ENCODE measurements around the gene ADCY5. TPM values are rescaled to one million over a fixed set of nuclear protein-coding genes. Genes with fewer than 3 reads are reported as not detected.
A peak's percentile ranks its signal among the peaks of the same experiment; 100 is the strongest.

ADCY5 gene
- polyA plus RNA-seq, 6 donors from 2014 or later: 0.04 to 0.09 TPM; not detected in 4

- H3K9me3 Mint-ChIP-seq: no peaks in the 10 kb centered on the region
- DNase-seq: peak; percentile 53
- peak; percentile 62 to 68 for ATAC-seq (ENCODE audit: low read depth in 2 of 2)
- H3K36me3 Mint-ChIP-seq: no peaks in the 10 kb centered on the region
- H3K27ac Mint-ChIP-seq: peak overlapping the region in 1 of 6 donors; percentile 51
- H3K27me3 Mint-ChIP-seq: peaks cover 0 to 15% (median 0%) of the 10 kb centered on the region in 3 donors
- H3K4me3 Mint-ChIP-seq: no peak overlapping the region
- peaks cover 0 to 5% (median 2%) of the 10 kb centered on the region in 3 donors for H3K4me1 Mint-ChIP-seq
Observed at GRCh38 chr3:123328851-123329635, 119.8 kb downstream of the ADCY5 start.

- Mint-ChIP-seq H3K36me3 (no peaks in the 10 kb centered on the region), H3K4me3 (no peak overlapping the region), H3K27ac (peak overlapping the region in 3 of 6 donors; percentile 51 to 79 (median 64)), H3K4me1 (peaks cover 0 to 5% (median 2%) of the 10 kb centered on the region in 3 donors), H3K9me3 (no peaks in the 10 kb centered on the region), H3K27me3 (peaks cover 0 to 23% (median under 1%) of the 10 kb centered on the region in 3 donors)
- no peak for ATAC-seq (ENCODE audit: low read depth in 2 of 2)
- DNase-seq: no peak
Observed at GRCh38 chr3:123327956-123328850, 120.7 kb downstream of the ADCY5 start.

- Mint-ChIP-seq H3K4me1 (peaks cover 0 to 5% (median 2%) of the 10 kb centered on the region in 3 donors), H3K36me3 (no peaks in the 10 kb centered on the region), H3K27ac (no peak overlapping the region), H3K9me3 (no peaks in the 10 kb centered on the region), H3K4me3 (no peak overlapping the region), H3K27me3 (peaks cover 0 to 29% (median 4%) of the 10 kb centered on the region in 3 donors)
- ATAC-seq (ENCODE audit: low read depth in 2 of 2): no peak
- no peak for DNase-seq
Observed at GRCh38 chr3:123327480-123327879, 121.4 kb downstream of the ADCY5 start.

GRCh38 chr3:123326531-123326930 is 122.4 kb downstream of the ADCY5 start:
- ATAC-seq (ENCODE audit: low read depth in 2 of 2) (no peak), DNase-seq (no peak)
- Mint-ChIP-seq H3K36me3 (no peaks in the 10 kb centered on the region), H3K4me3 (no peak overlapping the region), H3K4me1 (peaks cover 0 to 5% (median 2%) of the 10 kb centered on the region in 3 donors), H3K27ac (peak overlapping the region in 1 of 6 donors; percentile 62), H3K9me3 (no peaks in the 10 kb centered on the region), H3K27me3 (peaks cover 0 to 29% (median 4%) of the 10 kb centered on the region in 3 donors)

GRCh38 chr3:123325766-123326256 is 123.1 kb downstream of the ADCY5 start:
- Mint-ChIP-seq H3K4me3 (no peak overlapping the region), H3K4me1 (peaks cover 0 to 5% (median 2%) of the 10 kb centered on the region in 3 donors), H3K36me3 (no peaks in the 10 kb centered on the region), H3K27ac (no peak overlapping the region), H3K9me3 (no peaks in the 10 kb centered on the region), H3K27me3 (peaks cover 4 to 34% (median 6%) of the 10 kb centered on the region in 3 donors)
- ATAC-seq (ENCODE audit: low read depth in 2 of 2) (no peak), DNase-seq (no peak)

GRCh38 chr3:123324880-123325765 is 123.8 kb downstream of the ADCY5 start:
- Mint-ChIP-seq H3K9me3 (no peaks in the 10 kb centered on the region), H3K27me3 (peaks cover 4 to 41% (median 13%) of the 10 kb centered on the region in 3 donors), H3K27ac (no peak overlapping the region), H3K36me3 (no peaks in the 10 kb centered on the region), H3K4me1 (peaks cover 0 to 5% (median 2%) of the 10 kb centered on the region in 3 donors), H3K4me3 (no peak overlapping the region)
- no peak for DNase-seq
- ATAC-seq (ENCODE audit: low read depth in 2 of 2): no peak

GRCh38 chr3:123323781-123324180 is 125.1 kb downstream of the ADCY5 start:
- Mint-ChIP-seq H3K4me3 (no peak overlapping the region), H3K9me3 (no peaks in the 10 kb centered on the region), H3K36me3 (no peaks in the 10 kb centered on the region), H3K27me3 (peaks cover 5 to 45% (median 20%) of the 10 kb centered on the region in 3 donors), H3K4me1 (peaks cover 0 to 3% (median 0%) of the 10 kb centered on the region in 3 donors), H3K27ac (peak overlapping the region in 1 of 6 donors; percentile 42)
- DNase-seq: no peak
- no peak for ATAC-seq (ENCODE audit: low read depth in 2 of 2)

GRCh38 chr3:123322866-123323265 is 126.0 kb downstream of the ADCY5 start:
- Mint-ChIP-seq H3K27me3 (peaks cover 7 to 36% (median 23%) of the 10 kb centered on the region in 3 donors), H3K36me3 (no peaks in the 10 kb centered on the region), H3K4me3 (no peak overlapping the region), H3K4me1 (no peaks in the 10 kb centered on the region), H3K27ac (peak overlapping the region in 1 of 6 donors; percentile 34), H3K9me3 (no peaks in the 10 kb centered on the region)
- ATAC-seq (ENCODE audit: low read depth in 2 of 2) (no peak), DNase-seq (no peak)

- H3K4me1 Mint-ChIP-seq: no peaks in the 10 kb centered on the region
- peaks cover 7 to 34% (median 31%) of the 10 kb centered on the region in 3 donors for H3K27me3 Mint-ChIP-seq
- ATAC-seq (ENCODE audit: low read depth in 2 of 2) (no peak), DNase-seq (no peak)
- H3K4me3 Mint-ChIP-seq: no peak overlapping the region
- no peak overlapping the region for H3K27ac Mint-ChIP-seq
- no peaks in the 10 kb centered on the region for H3K36me3 Mint-ChIP-seq
- no peaks in the 10 kb centered on the region for H3K9me3 Mint-ChIP-seq
Observed at GRCh38 chr3:123321806-123322205, 127.1 kb downstream of the ADCY5 start.

GRCh38 chr3:123320221-123320620 is 128.7 kb downstream of the ADCY5 start:
- Mint-ChIP-seq H3K9me3 (no peaks in the 10 kb centered on the region), H3K4me1 (no peaks in the 10 kb centered on the region), H3K4me3 (no peak overlapping the region), H3K27ac (no peak overlapping the region), H3K27me3 (peaks cover 11 to 44% (median 41%) of the 10 kb centered on the region in 3 donors), H3K36me3 (no peaks in the 10 kb centered on the region)
- ATAC-seq (ENCODE audit: low read depth in 2 of 2): no peak
- DNase-seq: no peak

- H3K27me3 Mint-ChIP-seq: peaks cover 11 to 48% (median 46%) of the 10 kb centered on the region in 3 donors
- no peak for ATAC-seq (ENCODE audit: low read depth in 2 of 2)
- H3K27ac Mint-ChIP-seq: no peak overlapping the region
- H3K36me3 Mint-ChIP-seq: no peaks in the 10 kb centered on the region
- H3K9me3 Mint-ChIP-seq: no peaks in the 10 kb centered on the region
- no peak overlapping the region for H3K4me3 Mint-ChIP-seq
- no peak for DNase-seq
- peaks cover 0 to 3% (median 0%) of the 10 kb centered on the region in 3 donors for H3K4me1 Mint-ChIP-seq
Observed at GRCh38 chr3:123319760-123320159, 129.1 kb downstream of the ADCY5 start.

- H3K27me3 Mint-ChIP-seq: peaks cover 11 to 47% (median 42%) of the 10 kb centered on the region in 3 donors
- no peak overlapping the region for H3K4me3 Mint-ChIP-seq
- H3K9me3 Mint-ChIP-seq: no peaks in the 10 kb centered on the region
- no peak overlapping the region for H3K27ac Mint-ChIP-seq
- peaks cover 0 to 6% (median 0%) of the 10 kb centered on the region in 3 donors for H3K4me1 Mint-ChIP-seq
- no peak for DNase-seq
- no peaks in the 10 kb centered on the region for H3K36me3 Mint-ChIP-seq
- no peak for ATAC-seq (ENCODE audit: low read depth in 2 of 2)
Observed at GRCh38 chr3:123318374-123318773, 130.5 kb downstream of the ADCY5 start.

Measured in naive B cell (primary cell).